Hepatocyte (in vitro differentiated cells): ENCODE measurements around the gene TINCR. TPM values are rescaled to one million over a fixed set of nuclear protein-coding genes. Genes with fewer than 3 reads are reported as not detected.

Source experiments
- DNase-seq: peaks from one replicate; pipeline ENCODE4 v3.0.0-alpha.2; 2016; ENCODE audit warnings: low spot score
- H2AFZ ChIP-seq: fragments of 200-600 bp; sonication (generic); 2 replicates; pipeline ENCODE4 v1.6.0; 2016; ENCODE audit warnings: antibody characterized with exemption, mild to moderate bottlenecking
- H3K27ac ChIP-seq: fragments of 200-600 bp; sonication (generic); 2 replicates; pipeline ENCODE4 v1.5.1; 2016; ENCODE audit warnings: mild to moderate bottlenecking
- H3K27me3 ChIP-seq: fragments of 200-600 bp; sonication (generic); 2 replicates; pipeline ENCODE4 v1.6.1; 2016
- H3K36me3 ChIP-seq: fragments of 200-600 bp; sonication (generic); replicated peaks from 2 replicates; pipeline ENCODE4 v1.5.1; 2016; ENCODE audit warnings: low read depth; ENCODE audit not compliant: insufficient read depth
- H3K4me1 ChIP-seq: fragments of 200-600 bp; sonication (generic); 2 replicates; pipeline ENCODE4 v1.5.1; 2016; ENCODE audit warnings: mild to moderate bottlenecking, moderate library complexity; ENCODE audit not compliant: insufficient read depth
- H3K4me2 ChIP-seq: fragments of 200-600 bp; sonication (generic); 2 replicates; pipeline ENCODE4 v1.6.0; 2016
- H3K4me3 ChIP-seq: fragments of 200-600 bp; sonication (generic); 2 replicates; pipeline ENCODE4 v1.5.1; 2016; ENCODE audit warnings: mild to moderate bottlenecking
- H3K79me2 ChIP-seq: fragments of 200-600 bp; sonication (generic); 2 replicates; pipeline ENCODE4 v1.6.0; 2017; ENCODE audit warnings: mild to moderate bottlenecking
- H3K9me2 ChIP-seq: fragments of 200-600 bp; sonication (generic); replicated peaks from 2 replicates; pipeline ENCODE4 v1.6.0; 2017; ENCODE audit warnings: mild to moderate bottlenecking; ENCODE audit not compliant: insufficient read depth
- H3K9me3 ChIP-seq: fragments of 200-600 bp; sonication (generic); 2 replicates; pipeline ENCODE4 v1.5.1; 2016; ENCODE audit warnings: low read depth, mild to moderate bottlenecking
- H4K20me1 ChIP-seq: fragments of 200-600 bp; sonication (generic); 2 replicates; pipeline ENCODE4 v1.6.0; 2016; ENCODE audit warnings: mild to moderate bottlenecking; ENCODE audit not compliant: insufficient read depth, poor library complexity, severe bottlenecking
- CTCF ChIP-seq: fragments of 200-600 bp; sonication (generic); IDR thresholded peaks from 2 replicates; pipeline ENCODE4 v1.5.1; 2016; ENCODE audit warnings: antibody characterized with exemption, mild to moderate bottlenecking; ENCODE audit not compliant: poor library complexity
- EZH2 ChIP-seq: fragments of 200-600 bp; sonication (generic); IDR thresholded peaks from 2 replicates; pipeline ENCODE4 v1.6.1; 2016; ENCODE audit warnings: antibody characterized with exemption, mild to moderate bottlenecking, borderline replicate concordance
- EZH2phosphoT487 ChIP-seq: fragments of 200-600 bp; sonication (generic); IDR thresholded peaks from one replicate; pipeline ENCODE4 v1.6.1; 2018; ENCODE audit warnings: antibody characterized with exemption, mild to moderate bottlenecking, low read depth, moderate library complexity; ENCODE audit not compliant: unreplicated experiment, severe bottlenecking
- WGBS: methylation state at CpG from one replicate; pipeline ENCODE4 v1.1.6; 2016; ENCODE audit warnings: low lambda C conversion rate; ENCODE audit errors: missing lambda C conversion rate; 5-methylcytosine and 5-hydroxymethylcytosine counted together
- polyA plus RNA-seq: library from polyadenylated mRNA; unstranded; fragments of >200 nt; fragmentation: Nextera tagmentation; extraction: Ambion mirVana; gene quantifications from 2 replicates; pipeline ENCODE4 v1.2.1, GENCODE V29; 2016
- total RNA-seq: library from RNA; depleted of rRNA; stranded (reverse); fragments of >200 nt; gene quantifications from 2 replicates; pipeline ENCODE4 v1.2.3, GENCODE V29; 2014

Gene TINCR
- total and polyA plus RNA-seq, 2 experiments from 2014 or later, result 1.8 to 2.4 TPM

GRCh38 chr19:5557691-5558090, 10.1 kb downstream of the TINCR start:
- DNase-seq, result no peak

GRCh38 chr19:5554828-5555227, 12.9 kb downstream of the TINCR start:
- Histone ChIP-seq H3K36me3 (no peaks in the 10 kb centered on the region), H3K4me3 (no peak overlapping the region), H3K27ac (no peak overlapping the region), H3K4me1 (no peaks in the 10 kb centered on the region), H3K9me3 (no peaks in the 10 kb centered on the region), H3K9me2 (no peaks in the 10 kb centered on the region), H2AFZ (no peak overlapping the region), H3K79me2 (no peaks in the 10 kb centered on the region), H3K27me3 (no peaks in the 10 kb centered on the region), H4K20me1 (no peaks in the 10 kb centered on the region), H3K4me2 (no peak overlapping the region)
- no peak for DNase-seq
- WGBS, result 88% methylated on average over 5 of the region's 5 CpGs
- TF ChIP-seq EZH2 (no peak), CTCF (no peak)

More at GRCh38 chr19:5557691-5558090, 10.1 kb downstream of the TINCR start:
- WGBS, result 71% methylated on average over 13 of the region's 13 CpGs
- H3K4me3 ChIP-seq, result no peak overlapping the region
- H3K4me2 ChIP-seq, result no peak overlapping the region
- no peaks in the 10 kb centered on the region for H3K36me3 ChIP-seq
- H4K20me1 ChIP-seq, result no peaks in the 10 kb centered on the region
- H3K4me1 ChIP-seq, result no peaks in the 10 kb centered on the region
- TF ChIP-seq EZH2phosphoT487, result no peak
- no peak for TF ChIP-seq CTCF
- no peak for TF ChIP-seq EZH2
- no peaks in the 10 kb centered on the region for H3K79me2 ChIP-seq
- H2AFZ ChIP-seq, result no peak overlapping the region
- no peak overlapping the region for H3K27ac ChIP-seq
- no peaks in the 10 kb centered on the region for H3K9me3 ChIP-seq
- H3K9me2 ChIP-seq, result no peaks in the 10 kb centered on the region
- no peaks in the 10 kb centered on the region for H3K27me3 ChIP-seq

GRCh38 chr19:5553892-5554291, 13.9 kb downstream of the TINCR start:
- Histone ChIP-seq H3K9me2 (no peaks in the 10 kb centered on the region), H3K4me2 (no peak overlapping the region), H3K79me2 (no peaks in the 10 kb centered on the region), H3K36me3 (no peaks in the 10 kb centered on the region), H3K27ac (no peak overlapping the region), H4K20me1 (no peaks in the 10 kb centered on the region), H3K9me3 (no peaks in the 10 kb centered on the region), H3K4me1 (no peaks in the 10 kb centered on the region), H3K4me3 (no peak overlapping the region), H2AFZ (no peak overlapping the region), H3K27me3 (no peaks in the 10 kb centered on the region)
- TF ChIP-seq CTCF, result no peak
- no peak for TF ChIP-seq EZH2
- TF ChIP-seq EZH2phosphoT487, result no peak
- DNase-seq, result no peak
- 76% methylated on average over 9 of the region's 9 CpGs for WGBS

- no peaks in the 10 kb centered on the region for H3K9me3 ChIP-seq
- no peaks in the 10 kb centered on the region for H3K36me3 ChIP-seq
- H3K79me2 ChIP-seq, result no peaks in the 10 kb centered on the region
- no peak overlapping the region for H3K27ac ChIP-seq
- H3K4me1 ChIP-seq, result no peaks in the 10 kb centered on the region
- 29% methylated on average over 8 of the region's 8 CpGs for WGBS
- H3K9me2 ChIP-seq, result no peaks in the 10 kb centered on the region
- no peak for TF ChIP-seq EZH2phosphoT487
- TF ChIP-seq EZH2, result no peak
- TF ChIP-seq CTCF, result peak; percentile 51
- peak; percentile 38 for DNase-seq
- H3K4me2 ChIP-seq, result no peak overlapping the region
- no peaks in the 10 kb centered on the region for H3K27me3 ChIP-seq
- no peak overlapping the region for H2AFZ ChIP-seq
- H4K20me1 ChIP-seq, result no peaks in the 10 kb centered on the region
- H3K4me3 ChIP-seq, result no peak overlapping the region
Observed at GRCh38 chr19:5547881-5548280, 19.9 kb downstream of the TINCR start.
